Loucy (cell line): Measurements from ENCODE around the gene SETD2.

Experiments
- EZH2phosphoT487 ChIP-seq: fragments of 200-600 bp; IDR thresholded peaks from 2 replicates; pipeline ENCODE4 v1.6.1; 2018; ENCODE audit warnings: antibody characterized with exemption, mild to moderate bottlenecking, moderate library complexity, borderline replicate concordance
- TF ChIP-seq, protein P1 (sequence below): fragments of 200-600 bp; sonication (generic); conservative IDR thresholded peaks from 2 replicates; pipeline ENCODE4 v1.5.1; 2014; ENCODE audit warnings: mild to moderate bottlenecking, antibody characterized with exemption, low read length

DNA sequence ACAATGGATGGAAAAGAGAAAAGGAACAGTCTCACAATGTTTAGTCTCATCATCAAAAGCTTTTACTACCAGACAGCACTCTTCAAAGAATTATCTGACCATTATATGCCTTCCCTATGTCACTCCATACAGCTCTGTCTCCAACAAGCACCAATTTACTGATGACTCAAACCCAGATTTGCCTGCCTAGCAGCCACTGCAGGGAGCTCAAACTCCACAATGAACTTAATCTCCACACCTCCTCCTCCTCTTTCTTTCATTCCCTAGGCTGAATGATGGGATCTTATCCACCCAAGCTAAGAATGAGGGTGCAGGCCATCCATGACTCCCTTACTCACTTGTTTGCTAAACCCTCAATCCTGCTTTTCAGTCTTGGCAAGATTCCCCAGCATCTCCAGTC is 139.0 kb downstream of the SETD2 start:
- TF ChIP-seq, protein P1, sequence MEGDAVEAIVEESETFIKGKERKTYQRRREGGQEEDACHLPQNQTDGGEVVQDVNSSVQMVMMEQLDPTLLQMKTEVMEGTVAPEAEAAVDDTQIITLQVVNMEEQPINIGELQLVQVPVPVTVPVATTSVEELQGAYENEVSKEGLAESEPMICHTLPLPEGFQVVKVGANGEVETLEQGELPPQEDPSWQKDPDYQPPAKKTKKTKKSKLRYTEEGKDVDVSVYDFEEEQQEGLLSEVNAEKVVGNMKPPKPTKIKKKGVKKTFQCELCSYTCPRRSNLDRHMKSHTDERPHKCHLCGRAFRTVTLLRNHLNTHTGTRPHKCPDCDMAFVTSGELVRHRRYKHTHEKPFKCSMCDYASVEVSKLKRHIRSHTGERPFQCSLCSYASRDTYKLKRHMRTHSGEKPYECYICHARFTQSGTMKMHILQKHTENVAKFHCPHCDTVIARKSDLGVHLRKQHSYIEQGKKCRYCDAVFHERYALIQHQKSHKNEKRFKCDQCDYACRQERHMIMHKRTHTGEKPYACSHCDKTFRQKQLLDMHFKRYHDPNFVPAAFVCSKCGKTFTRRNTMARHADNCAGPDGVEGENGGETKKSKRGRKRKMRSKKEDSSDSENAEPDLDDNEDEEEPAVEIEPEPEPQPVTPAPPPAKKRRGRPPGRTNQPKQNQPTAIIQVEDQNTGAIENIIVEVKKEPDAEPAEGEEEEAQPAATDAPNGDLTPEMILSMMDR = 0 out of 2 replicates have a peak, but pooled peaks have one; percentile 17
- TF ChIP-seq EZH2phosphoT487 = no peak
